GM19372 (cell line): ENCODE results near the gene TMEM98.
"Not testable (repeated sequence)": the region's sequence is repeated elsewhere in the genome, so short reads cannot be mapped to it uniquely, and the experiment has no call there.

Experiments used
- ATAC-seq: cut with Tn5 transposase; IDR thresholded peaks from one replicate; pipeline ENCODE4 v1.9.1; 2021; ENCODE audit warnings: mild to moderate bottlenecking, low read depth, moderate library complexity; ENCODE audit not compliant: unreplicated experiment

TMEM98 gene

DNA sequence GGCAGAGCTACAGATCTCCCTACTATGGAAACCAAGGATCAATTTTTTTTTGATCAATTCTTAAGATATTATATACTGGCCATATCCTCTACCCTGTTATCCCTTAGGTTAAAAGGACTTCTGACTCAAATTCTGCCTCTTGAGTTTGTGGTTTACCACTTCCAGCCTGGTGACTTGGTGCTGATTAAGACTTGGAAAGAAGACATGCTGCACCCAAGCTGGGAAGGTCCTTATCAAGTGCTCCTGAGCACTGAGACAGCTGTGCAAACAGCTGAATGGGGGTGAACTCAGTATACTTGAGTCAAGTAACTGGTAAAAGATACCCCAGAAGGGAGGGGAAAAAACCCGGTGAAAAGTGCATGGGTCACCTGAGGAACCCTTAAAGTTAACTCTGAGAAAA, 43.2 kb downstream of the TMEM98 start:
- ATAC-seq: no peak

DNA sequence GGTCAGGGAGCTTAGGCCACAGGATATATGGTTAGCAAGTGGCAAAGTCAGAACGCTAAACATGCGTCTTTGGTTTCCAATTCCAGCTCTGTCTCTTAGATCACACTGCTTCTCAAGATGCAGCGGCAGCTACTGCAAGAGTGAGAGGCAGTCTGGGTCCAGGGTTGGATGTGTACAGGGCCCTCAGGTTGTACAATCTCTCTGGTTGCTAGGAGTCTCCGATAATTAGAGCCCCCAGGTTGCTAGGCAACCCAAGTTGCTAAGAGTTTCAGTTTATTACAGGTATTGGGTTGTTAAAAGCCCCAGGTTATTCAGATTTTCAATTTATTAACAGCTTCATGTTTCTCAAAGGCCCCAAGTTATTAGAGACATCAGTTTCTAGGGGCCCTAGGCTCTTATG, 48.2 kb downstream of the TMEM98 start:
- no peak for ATAC-seq

DNA sequence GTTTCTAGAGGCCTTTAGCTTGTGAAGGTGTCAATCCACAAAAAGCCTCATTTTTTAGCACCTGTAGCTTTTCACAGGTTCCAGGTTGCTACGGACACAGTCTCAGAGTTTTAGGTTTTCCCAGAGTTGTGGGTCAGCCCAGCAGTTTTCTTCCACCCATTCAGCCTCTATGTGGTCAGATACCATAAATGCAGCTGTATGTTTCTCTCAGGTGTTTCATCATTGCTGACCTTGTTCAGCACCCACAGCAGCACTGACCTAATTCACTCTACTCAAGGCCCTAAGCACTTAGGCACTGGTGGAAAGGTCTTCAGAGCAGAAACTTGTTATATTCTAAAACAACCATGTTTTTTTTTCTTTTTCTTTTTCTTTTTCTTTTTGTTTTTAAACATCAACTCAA, 48.7 kb downstream of the TMEM98 start:
- ATAC-seq: no peak

DNA sequence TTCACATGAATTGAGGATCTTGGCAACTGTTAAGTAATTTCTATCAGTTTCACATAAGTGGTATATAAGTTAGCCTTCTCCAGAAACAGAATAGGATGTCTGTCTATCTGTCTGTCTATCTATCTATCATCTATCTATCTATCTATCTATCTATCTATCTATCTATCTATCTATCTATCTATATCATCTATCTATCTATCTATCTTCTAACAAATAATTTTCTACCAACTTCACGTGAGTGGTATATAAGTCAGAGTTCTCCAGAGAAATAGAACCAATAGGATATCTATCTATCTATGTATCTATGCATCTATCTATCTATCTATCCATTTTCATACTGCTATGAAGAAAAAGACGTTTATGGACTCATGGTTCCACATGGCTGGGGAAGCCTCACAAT, 52.3 kb downstream of the TMEM98 start:
- no peak for ATAC-seq

- ATAC-seq: not testable (repeated sequence)
These were observed 53.7 kb downstream of the TMEM98 start for GRCh38 chr17:32981611-32982010.

DNA sequence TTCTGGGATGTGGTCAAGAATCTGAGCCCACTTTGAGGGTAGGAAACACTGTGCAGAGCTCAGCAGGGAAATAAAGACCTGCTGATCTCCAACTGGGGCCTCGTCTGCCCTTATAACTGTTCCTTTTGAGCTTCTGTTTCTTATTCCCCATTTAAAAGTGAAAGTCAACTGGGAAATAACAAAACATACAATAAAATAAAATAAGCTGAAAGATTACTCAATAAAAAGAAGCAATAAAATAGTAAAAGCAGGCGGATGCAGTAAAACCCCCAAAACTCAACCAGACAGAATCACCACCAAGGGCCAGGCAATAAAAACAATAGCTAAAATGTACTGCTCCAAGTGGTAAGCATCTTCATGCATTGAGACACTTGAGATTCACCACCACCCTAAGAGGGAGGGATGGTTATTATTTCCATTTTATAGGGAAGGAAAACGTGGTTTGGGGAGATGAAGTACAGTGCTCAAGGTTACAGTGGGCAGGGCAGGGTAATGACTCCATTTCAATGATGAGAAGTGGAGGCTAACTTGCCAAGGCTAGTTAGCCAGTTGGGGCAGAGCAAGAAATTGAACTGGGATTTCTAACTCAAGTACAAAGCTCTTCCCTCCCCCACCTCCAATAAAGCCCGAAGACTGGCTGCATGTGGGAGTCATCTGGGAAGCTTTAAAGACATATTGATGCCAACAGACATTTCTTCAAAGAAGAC, 57.2 kb downstream of the TMEM98 start:
- ATAC-seq: no peak

DNA sequence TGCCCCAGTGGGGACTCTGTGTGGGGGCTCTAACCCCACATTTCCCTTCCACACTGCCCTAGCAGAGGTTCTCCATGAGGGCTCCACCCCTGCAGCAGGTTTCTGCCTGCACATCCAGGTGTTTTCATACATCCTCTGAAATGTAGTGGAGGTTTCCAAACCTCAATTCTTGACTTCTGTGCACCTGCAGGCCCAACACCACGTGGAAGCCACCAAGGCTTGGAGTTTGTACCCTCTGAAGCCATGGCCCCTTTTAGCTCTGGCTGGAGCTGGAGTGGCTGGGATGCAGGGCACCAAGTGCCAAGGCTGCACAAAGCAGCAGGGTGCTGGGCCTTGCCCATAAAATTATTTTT, 59.5 kb downstream of the TMEM98 start:
- not testable (repeated sequence) for ATAC-seq

DNA sequence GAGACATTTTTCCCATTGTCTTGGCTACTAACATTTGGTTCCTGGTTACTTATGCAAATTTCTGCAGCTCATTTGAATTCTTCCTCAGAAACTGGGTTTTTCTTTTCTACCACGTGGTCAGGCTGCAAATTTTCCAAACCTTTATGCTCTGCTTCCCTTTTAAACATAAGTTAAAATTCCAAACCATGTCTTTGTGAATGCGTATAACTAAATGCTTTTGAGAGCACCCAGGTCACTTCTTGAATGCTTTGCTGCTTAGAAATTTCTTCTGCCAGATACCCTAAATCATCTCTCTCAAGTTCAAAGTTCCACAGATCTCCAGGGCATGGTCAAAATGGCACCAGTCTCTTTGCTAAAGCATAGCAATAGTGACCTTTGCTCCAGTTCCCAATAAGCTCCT, 59.9 kb downstream of the TMEM98 start:
- ATAC-seq: not testable (repeated sequence)

- ATAC-seq: no peak
These were observed 60.6 kb downstream of the TMEM98 start for GRCh38 chr17:32988481-32989101.

- ATAC-seq: no peak
These were observed 64.5 kb downstream of the TMEM98 start for GRCh38 chr17:32992321-32993033.

DNA sequence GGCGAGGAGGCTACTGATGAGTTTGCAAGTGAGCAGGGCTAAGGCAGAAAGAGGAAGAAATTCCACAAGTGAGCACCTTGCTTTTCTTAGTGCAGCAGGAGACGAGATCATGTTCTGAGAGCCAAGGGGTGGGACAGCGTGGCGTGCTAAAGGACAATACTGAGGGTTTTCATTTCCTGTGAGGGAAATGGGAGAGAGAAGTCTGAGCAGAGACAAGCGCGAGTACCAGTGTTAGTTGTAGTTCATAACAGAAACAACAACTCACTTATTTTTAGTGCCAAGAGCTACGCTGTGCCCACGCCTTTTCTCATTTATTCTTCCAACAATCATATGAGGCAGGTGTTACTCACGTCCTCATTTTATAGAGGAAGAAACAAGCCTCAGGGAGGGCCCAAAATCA, 66.0 kb downstream of the TMEM98 start:
- no peak for ATAC-seq
